HT1080 (cell line): ENCODE measurements around the gene ATG3. TPM values are rescaled to one million over a fixed set of nuclear protein-coding genes. Genes with fewer than 3 reads are reported as not detected.
"Not testable (repeated sequence)": the region's sequence is repeated elsewhere in the genome, so short reads cannot be mapped to it uniquely, and the experiment has no call there.

ENCODE experiments used
- DNase-seq: peaks from one replicate; pipeline ENCODE4 v3.0.0-alpha.2; 2015; ENCODE audit warnings: low read depth
- polyA plus RNA-seq, 2 experiments: library from polyadenylated mRNA; depleted of rRNA; stranded (reverse); fragments of >200 nt; gene quantifications; 2 replicates each; pipeline ENCODE4 v1.2.3, GENCODE V29; 2015
- total RNA-seq: library from RNA; depleted of rRNA; stranded (reverse); fragments of >200 nt; shearing (Covaris generic); gene quantifications from 2 replicates; pipeline ENCODE4 v1.2.3, GENCODE V29; 2014; rRNA removed

The ATG3 gene
- 147 and 159 TPM in 2 replicates for total RNA-seq
- 90.9 and 98.0 TPM in 2 replicates for polyA plus RNA-seq (2015; cell fraction: cytosol; rRNA removed)
- 70.9 and 72.5 TPM in 2 replicates for polyA plus RNA-seq (2015; cell fraction: nucleus; rRNA removed)

GRCh38 chr3:112561734-112562529 lies at the start of gene ATG3, which contains the start of gene SLC35A5:
ATG3 (minus strand) TSS chr3:112561962; CDS start chr3:112561528, 434 bp downstream.
SLC35A5 (plus strand) TSS chr3:112562045; CDS start chr3:112563404, 1,359 bp downstream.
- peak; percentile 99 for DNase-seq

DNA sequence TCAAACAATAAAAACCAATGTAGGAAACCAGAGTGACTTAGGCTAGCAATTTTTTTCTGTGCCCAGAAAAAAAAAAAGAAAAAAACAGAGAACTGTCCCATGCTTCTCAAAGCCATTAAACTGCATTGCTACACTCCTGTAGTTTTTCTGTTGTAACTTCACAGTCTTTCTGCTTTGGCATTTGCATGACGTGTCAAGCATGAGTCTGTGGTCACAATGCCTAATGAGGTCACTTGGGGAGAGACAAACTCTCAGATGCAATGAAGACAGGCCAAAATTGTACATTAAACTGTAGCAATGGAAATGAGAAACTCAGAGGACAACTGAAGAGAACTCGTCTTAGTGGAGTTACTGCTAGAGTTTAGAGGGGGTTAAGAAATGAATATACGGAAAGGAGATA lies 48.4 kb upstream of the ATG3 start:
- DNase-seq, result peak; percentile 64

DNA sequence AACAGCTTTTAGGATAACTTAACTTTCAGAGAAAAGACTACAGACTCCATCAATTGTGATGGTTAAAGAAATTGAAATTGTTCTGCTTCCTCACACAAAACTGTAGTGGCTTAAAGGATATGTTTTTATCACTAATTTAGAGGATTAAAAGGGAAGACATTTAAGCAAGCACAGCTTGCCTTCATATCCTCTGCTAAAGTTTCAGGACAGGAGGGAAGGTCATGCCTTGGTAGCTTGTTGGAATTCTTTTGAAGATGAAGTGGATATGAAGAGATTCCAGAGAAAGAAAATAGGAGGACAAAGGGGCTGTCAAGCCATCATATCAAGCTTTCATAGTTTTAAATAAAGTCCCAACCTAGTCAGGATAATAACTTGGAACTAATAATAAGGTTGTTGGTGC lies 46.1 kb upstream of the ATG3 start:
- no peak for DNase-seq

DNA sequence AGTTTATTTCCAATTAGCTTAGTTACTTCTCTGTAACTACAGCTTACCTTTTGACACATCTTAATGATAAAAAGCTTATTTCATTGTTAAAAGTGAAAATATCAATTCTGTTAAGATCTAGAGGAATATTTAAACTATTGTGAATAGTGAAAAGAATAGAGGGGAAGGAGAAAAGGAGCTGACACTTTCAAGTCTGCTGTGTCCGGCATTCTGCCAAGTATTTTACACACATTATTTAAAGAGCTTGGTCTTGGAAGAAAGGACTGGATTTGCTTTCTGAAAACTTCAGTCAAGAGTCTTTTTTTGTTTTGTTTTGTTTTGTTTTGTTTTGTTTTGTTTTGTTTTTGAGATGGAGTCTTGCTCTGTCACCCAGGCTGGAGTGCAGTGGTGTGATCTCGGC lies 44.3 kb upstream of the ATG3 start:
- no peak for DNase-seq

GRCh38 chr3:112605285-112605684 lies 43.5 kb upstream of the ATG3 start:
- DNase-seq, result peak; percentile 94

DNA sequence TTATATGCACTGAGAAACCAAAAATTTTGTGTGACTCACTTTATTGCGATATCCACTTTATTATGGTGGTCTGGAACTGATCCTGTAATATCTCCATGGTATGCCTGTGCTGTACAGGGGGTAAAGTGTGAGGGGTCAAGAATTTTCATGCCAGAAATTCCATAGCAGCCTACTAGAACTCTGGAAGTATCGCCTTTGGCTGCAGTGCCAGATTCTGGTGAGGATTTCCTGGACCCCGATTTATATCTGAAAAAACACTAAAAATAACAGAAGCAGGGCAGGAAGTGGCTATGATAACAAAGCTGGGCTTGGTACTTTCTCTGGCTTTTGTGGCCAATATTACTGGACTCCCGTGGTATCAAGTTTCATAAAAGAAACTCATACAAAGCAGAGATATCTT lies 42.8 kb upstream of the ATG3 start:
- peak; percentile 85 for DNase-seq

GRCh38 chr3:112602217-112602838 lies 40.6 kb upstream of the ATG3 start:
- DNase-seq, result no peak

GRCh38 chr3:112598731-112599130 lies 37.0 kb upstream of the ATG3 start:
- DNase-seq, result no peak

DNA sequence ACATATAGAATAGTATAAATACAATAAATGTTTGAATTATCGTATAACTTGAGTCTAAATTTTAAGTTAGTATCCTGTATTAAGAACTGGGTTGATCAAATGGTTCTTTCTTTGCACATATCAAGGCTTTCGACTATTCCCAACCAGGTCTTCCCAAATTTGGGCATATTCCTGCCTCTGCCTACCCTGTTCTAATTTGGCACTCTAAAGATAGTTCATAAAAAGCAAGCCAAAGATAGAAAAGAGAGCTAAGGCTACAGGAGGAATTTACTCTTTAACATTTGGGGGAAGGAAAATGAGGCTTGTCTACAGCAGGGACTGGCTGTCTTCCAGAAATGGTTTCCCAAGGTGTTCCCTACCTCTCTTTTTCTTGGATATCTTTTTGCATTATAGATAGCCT lies 36.2 kb upstream of the ATG3 start:
- no peak for DNase-seq

DNA sequence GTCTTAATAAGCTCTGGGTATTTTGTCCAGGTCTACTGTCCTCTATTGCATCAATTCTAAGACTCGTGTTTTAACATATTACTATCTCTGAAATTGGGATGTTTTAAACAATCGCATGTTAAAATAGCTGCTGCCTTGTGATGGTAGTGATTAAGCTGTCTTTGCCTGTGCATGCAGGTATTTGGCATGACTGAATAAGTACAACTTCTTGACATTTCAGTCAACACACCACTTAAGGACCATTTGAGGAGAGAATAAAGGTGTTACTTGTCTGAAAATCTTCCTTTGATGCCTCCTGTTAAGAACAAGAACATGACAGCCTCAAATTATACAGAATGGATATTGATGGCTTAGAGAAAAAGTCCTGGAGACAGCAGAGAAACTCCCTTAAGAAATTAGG lies 33.1 kb upstream of the ATG3 start:
- DNase-seq, result no peak

DNA sequence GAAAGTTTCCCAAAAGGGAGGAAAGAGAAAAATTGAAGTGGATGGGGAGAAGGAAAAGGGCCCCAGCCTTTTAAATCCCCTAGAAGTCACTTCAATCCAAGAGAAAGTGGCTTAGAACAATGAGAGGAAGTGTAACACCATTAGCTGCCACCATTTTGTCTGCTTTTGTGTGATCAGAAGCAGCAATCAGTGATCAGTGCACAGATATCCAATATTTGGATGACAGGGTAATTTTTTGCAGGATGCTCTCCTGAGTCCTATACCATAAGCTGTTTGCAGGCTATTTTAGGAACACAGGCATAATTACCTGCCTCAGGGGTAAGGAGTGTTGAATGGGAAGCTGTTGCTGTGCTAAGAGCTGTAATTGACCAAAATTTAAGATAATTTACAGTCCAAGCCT lies 31.5 kb upstream of the ATG3 start:
- no peak for DNase-seq

GRCh38 chr3:112587336-112587735 lies 25.6 kb upstream of the ATG3 start:
- no peak for DNase-seq

- DNase-seq, result no peak
Observed at GRCh38 chr3:112585782-112586181, 24.0 kb upstream of the ATG3 start.

- DNase-seq, result no peak
Observed at GRCh38 chr3:112583105-112583504, 21.3 kb upstream of the ATG3 start.

DNA sequence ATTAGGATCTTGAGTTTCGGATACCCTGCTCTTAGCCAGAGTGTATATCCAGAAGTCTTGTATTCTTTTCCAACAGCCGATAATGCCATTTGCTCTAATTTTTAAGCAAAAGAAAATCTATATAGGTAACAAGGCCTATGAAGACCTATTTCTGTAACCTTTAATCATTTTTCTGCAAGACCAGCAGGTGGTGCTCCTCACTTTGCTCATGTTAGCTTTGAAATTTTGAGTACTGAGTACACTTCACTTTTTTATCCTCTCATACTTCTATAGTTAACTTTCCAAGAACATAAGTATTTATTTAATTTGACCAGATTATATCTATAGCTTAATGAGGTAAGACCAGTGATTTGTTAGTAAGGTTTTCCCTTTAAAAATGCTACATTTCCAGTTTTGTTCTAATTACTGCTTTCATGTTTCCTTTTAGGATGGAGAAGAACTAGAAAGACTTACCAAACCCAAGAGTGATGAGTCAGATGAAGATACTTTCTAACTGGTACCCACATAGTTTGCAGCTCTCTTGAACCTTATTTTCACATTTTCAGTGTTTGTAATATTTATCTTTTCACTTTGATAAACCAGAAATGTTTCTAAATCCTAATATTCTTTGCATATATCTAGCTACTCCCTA lies 20.6 kb upstream of the ATG3 start:
- peak; percentile 39 for DNase-seq

- no peak for DNase-seq
Observed at GRCh38 chr3:112579697-112580096, 17.9 kb upstream of the ATG3 start.

DNA sequence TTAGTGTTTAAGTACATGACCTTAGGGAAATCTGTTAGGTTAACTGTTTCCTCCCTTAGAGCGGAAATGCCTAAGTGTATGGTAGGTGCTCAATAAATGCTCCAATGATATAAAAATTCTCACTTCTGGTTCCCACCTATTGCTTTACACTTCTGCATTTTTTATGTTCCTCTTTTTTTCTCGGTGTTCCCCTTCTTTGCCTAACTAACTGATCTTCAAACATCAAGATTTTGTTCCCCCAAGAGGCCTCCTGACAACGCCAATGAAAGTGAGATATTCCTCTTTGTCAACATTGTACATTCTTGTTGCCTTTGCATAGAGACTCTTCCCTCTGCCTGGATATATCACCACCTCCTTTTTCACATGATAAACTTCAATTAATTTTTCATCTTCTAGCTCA lies 17.5 kb upstream of the ATG3 start:
- no peak for DNase-seq

- DNase-seq, result no peak
Observed at GRCh38 chr3:112572701-112573100, 10.9 kb upstream of the ATG3 start.

DNA sequence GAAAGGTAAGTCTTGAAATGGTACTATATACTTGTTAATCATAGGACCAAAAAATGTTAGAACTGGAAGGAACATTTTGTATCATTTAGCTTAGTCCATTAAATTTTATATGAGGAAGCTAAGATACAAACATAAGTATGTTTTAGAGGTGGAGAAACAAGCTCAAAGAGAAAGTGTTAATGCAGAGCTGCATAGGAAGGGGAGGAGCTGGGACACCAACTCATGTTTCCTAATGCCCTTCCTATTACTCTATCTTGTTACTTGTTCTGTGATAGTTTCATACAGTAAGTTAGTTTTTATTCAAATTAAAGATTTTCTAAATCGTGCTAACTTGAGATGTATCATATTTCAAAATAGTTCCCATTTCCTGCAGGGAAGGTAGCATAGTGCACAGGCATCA lies 7.5 kb upstream of the ATG3 start:
- no peak for DNase-seq

DNA sequence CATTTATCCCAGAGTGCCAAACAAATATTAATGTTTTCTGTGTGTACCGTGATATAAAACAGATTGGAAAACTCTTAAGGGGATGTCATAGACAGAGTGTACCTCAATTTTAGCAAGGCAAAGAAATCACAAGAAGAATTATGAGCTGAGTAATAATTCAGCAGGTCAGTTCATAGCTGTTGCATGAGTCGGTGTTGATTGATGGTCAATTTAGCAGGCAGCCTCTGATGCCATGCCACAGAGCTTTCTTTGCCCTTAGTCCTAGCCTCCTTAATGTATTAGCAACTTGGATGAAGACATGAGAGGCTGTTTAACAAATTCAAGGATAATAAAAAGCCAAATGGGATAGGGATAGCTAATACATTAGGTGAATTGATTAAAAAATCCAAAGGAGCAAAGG lies 6.9 kb upstream of the ATG3 start:
- peak; percentile 29 for DNase-seq

- DNase-seq, result no peak
Observed at GRCh38 chr3:112564940-112565305, 3.2 kb upstream of the ATG3 start.

DNA sequence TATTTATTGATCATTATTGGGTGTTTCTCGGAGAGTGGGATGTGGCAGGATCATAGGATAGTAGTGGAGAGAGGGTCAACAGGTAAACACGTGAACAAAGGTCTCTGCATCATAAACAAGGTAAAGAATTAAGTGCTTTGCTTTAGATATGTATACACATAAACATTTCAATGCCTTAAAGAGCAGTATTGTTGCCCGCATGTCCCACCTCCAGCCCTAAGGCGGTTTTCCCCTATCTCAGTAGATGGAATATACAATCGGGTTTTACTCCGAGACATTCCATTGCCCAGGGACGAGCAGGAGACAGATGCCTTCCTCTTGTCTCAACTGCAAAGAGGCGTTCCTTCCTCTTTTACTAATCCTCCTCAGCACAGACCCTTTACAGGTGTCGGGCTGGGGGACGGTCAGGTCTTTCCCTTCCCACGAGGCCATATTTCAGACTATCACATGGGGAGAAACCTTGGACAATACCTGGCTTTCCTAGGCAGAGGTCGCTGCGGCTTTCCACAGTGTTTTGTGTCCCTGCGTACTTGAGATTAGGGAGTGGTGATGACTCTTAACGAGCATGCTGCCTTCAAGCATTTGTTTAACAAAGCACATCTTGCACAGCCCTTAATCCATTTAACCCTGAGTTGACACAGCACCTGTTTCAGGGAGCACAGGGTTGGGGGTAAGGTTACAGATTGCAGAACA lies 2.6 kb upstream of the ATG3 start:
- not testable (repeated sequence) for DNase-seq
